NCI-H748 (cell line): ENCODE data around the gene CNGA1.
"Not testable (repeated sequence)": the region's sequence is repeated elsewhere in the genome, so short reads cannot be mapped to it uniquely, and the experiment has no call there.

Experiments used
- DNase-seq: peaks from one replicate; lab custom pipeline; 2025; ENCODE audit not compliant: unreplicated experiment; lab: John Stamatoyannopoulos, UW

CNGA1 gene

DNA sequence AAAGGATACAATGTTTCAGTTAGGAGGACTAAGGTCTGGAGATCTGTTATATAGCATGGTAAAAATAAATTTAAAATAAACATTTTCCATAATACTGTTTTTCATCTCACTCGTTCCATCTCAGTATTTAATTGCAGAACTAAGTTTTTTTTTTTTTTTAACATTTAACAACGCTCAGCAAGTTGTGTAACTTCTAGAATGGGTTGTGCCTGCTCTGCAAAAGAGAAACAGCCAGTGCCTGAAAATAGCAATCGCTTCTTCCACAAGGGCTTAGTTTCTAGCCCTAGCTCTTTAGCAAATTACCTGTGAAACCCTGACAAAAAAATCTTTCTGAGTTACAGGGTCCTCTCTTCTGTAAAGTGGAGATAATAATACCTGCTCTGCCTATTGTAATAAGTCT, 41.9 kb downstream of the CNGA1 start:
- DNase-seq, result no peak

DNA sequence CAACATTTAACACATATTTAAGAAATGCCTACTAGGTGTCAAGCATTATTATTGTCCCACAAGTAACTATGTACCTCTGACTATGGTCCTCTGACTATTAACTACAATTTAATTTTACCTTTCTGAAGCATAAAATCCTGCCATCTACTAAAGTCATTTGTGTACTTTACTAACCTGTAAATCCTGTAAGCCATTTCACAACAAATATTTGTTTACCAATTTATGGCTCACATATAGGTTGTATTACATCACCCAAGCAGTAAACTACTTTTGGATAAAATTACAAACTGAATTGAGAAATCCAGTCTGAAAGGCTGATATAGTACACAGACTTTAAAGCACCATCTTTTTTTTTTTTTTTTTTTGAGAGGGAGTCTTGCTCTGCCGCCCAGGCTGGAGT, 43.8 kb downstream of the CNGA1 start:
- DNase-seq, result no peak

DNA sequence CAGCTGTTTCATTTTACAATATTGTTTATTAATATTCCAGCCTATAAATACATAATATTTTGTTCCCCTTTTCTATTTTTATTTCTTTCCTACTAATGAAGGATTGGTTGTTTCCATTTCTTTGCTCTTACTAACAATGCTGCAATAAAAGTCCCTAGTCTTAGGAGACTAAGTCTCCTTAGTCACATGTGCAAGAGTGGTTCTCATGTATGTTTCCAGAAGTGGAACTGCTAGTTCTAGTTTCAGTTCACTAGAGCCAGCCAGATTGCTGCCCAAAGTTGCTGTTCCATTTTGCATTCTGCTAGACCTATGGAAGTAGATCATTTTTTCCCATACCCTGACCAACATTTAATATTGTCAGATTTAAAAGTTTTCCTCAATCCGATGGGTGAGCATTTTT, 44.3 kb downstream of the CNGA1 start:
- no peak for DNase-seq

- DNase-seq, result no peak
Measured at GRCh38 chr4:47968847-47969246, 47.6 kb downstream of the CNGA1 start.

- DNase-seq, result no peak
Measured at GRCh38 chr4:47954677-47955076, 61.8 kb downstream of the CNGA1 start.

- DNase-seq, result no peak
Measured at GRCh38 chr4:47954245-47954644, 62.2 kb downstream of the CNGA1 start.

DNA sequence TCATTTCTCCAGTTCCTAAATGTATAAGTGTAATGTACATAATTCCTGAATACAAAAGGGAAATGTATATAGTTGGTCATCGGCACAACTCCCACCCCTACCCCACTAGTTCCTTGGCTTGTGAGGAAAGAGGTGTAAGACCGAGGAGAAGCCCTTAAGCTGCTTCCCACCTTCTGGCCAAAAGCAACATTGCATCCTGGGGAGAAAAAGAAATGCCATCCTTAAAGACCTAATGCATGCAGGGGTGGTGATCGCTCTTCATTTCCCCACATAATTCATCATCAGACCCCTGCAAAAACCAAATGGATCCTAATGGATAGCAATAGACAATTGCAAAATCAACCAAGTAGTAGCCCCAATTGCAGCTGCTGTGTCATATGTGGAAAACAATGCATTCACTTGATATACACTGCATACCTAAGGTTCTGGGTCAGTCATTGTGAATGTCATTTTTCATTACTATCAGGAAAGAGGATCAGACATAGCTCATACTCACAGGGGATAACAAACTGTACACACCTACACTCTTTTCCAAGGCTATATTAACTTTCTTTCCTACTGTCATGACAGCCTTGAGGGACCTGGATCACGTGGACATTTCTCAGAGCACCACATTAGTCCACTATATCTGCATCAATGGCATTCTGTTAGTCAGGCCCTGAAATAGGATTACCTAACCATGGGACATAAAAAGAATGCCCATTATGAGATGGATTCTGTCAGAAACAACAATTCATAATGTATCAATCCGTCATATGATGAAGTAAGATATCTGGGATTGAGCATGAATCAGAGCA, 70.4 kb downstream of the CNGA1 start:
- no peak for DNase-seq

DNA sequence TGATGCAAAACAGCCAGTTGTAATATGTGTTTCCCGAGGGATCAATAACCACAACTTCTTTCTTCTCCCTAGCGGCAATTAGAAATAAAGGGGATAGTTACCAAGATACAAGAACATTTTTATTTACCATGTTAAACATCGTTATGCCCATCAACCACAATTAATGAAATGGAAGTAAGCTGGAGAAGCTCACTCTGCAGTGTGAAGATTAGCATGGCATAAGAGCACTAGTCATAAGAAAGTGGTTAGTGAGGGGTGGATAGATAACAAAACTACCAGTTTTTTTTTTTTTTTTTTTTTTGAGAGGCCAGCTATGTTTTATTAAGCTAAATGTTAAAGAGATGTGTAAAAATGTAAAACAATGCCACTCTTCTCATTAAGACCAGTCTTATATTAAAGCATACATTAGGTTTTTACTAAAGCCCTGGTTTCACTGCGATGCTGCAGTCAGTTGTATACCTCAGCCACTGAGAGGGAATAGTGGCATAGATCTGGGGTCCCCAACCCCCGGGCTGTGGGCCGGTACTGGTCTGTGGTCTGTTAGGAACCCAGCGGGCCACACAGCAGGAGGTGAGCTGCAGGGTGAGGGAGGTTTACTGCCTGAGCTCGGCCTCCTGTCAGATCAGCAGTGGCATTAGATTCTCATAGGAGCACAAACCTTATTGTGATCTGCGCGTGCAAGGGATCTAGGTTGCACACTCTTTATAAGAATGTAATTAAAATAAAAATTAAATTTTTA, 74.2 kb downstream of the CNGA1 start:
- peak; percentile 18 for DNase-seq

- no peak for DNase-seq
Measured at GRCh38 chr4:47939456-47939855, 77.0 kb downstream of the CNGA1 start.

DNA sequence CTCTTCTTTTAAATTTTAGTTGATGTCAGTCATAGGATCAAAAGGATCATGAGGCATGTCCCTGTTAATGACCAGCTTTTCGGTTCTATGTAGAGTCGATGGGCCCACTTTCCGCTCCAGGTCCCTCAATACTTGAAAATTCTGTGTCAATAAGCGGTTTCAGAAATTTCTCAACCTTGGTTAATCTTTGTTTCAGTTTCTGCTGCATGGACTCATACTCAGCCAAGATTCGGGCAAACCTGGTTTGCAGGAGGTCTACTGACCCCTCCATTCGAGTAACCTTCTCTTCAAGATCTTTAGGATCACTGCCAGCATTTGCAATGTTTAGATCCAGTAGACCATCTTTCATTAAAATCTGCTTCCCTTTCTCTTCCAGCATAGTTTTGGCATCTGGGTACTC, 80.1 kb downstream of the CNGA1 start:
- no peak for DNase-seq

- DNase-seq, result peak; percentile 15
Measured at GRCh38 chr4:47933840-47934239, 82.6 kb downstream of the CNGA1 start.

DNA sequence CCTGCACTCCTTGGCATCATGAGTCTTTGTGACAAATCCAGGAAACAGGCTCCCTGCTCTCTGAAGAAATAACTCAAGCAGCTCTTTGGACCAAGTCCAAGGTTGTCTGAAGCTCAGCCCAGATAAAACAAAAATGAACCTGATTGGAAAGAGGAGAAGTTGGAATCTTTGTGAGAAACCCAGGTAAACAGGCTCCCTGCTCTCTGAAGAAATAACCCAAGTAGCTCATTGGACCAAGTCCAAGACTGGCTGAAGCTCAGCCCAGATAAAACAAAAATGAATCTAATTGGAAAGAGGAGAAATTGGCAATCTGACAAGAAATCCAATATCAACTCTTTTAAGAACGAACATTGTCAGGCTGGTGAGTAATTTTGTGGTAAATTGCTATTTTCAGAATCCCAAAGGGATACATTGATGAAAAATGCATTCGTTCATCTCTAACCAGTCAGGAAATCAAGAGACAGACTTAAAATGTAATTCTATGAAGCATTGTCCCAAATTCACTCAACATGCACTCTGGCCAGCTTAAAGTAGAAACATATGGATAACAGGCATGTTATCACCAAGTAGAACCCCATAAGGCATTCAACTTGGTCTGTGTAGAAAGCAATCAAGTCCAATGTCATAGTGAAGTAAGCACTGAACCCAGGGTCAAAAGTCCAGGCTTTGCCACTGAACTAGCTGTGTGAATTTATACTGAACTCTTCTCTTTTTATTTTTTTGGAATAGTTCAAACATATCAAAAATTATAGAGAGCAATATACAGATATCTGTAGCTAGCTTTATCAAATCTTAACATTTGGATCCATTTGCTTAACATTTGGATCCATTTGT, 85.3 kb downstream of the CNGA1 start:
- DNase-seq, result no peak

DNA sequence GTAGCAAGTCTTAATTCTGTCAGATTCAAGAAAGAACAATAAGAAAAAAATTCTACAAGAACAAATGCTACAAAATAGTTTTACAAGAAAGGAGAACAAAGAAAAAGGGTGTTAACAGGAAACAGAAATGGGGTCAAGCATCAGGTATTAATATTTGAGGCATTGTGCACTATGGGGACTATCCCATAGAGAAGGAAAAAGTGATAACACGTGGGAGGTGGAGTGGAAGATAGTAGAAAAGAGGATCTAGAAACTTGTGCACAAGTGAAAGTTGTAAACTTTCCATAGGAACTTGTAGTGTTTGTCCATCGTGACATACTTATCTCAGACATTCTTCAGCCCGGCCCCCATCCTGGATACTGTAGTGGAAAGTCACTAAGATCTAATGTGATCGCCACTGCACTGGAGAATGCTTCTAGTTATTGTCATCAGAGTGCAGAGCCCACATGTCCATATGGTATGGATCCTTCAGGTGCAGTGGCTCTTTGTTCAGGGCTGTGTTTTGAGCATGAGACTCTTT, 86.7 kb downstream of the CNGA1 start:
- no peak for DNase-seq

GRCh38 chr4:47926667-47927258, 89.7 kb downstream of the CNGA1 start:
- DNase-seq, result peak; percentile 60

DNA sequence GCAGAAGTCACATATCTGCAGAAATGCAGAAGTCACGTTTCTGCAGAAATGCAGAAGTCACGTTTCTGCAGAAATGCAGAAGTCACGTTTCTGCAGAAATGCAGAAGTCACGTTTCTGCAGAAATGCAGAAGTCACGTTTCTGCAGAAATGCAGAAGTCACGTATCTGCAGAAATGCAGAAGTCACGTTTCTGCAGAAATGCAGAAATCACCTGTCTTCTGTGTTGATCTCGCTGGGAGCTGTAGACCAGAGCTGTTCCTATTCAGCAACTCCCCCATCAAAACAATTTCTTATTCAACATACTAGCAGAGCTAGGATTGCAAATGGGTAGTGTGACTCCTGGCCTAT, 93.2 kb downstream of the CNGA1 start:
- DNase-seq, result not testable (repeated sequence)

DNA sequence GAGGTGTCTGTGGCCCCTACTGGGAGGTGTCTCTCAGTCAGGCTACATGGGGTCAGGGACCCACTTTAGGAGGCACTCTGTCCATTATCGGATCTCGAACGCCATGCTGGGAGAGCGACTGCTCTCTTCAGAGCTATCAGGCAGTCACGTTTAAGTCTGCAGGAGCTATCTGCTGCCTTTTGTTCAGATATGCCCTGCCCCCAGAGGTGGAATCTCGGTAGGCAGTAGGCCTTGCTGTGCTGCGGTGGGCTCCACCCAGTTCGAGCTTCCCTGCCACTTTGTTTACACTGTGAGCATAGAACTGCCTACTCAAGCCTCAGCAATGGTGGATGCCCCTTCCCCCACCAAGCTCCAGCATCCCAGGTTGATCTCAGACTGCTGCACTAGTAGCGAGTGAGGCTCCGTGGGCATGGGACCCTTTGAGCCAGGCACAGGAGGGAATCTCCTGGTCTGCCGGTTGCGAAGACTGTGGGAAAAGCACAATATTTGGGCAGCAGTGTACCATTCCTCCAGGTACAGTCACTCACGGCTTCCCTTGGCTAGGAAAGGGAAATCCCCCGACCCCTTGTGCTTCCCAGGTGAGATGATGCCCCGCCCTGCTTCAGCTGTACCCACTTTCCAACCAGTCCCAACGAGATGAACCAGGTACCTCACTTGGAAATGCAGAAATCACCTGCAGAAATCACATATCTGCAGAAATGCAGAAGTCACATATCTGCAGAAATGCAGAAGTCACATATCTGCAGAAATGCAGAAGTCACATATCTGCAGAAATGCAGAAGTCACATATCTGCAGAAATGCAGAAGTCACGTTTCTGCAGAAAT, 93.8 kb downstream of the CNGA1 start:
- not testable (repeated sequence) for DNase-seq

GRCh38 chr4:47917163-47917562, 99.3 kb downstream of the CNGA1 start:
- DNase-seq, result not testable (repeated sequence)

- no peak for DNase-seq
Measured at GRCh38 chr4:47915378-47915777, 101.1 kb downstream of the CNGA1 start.

- DNase-seq, result no peak
Measured at GRCh38 chr4:47914926-47915237, 101.6 kb downstream of the CNGA1 start.

- DNase-seq, result peak; percentile 96
Measured at GRCh38 chr4:47914220-47914925, 102.1 kb downstream of the CNGA1 start, which contains the start of gene NFXL1. Gene NFXL1 (minus strand): TSS chr4:47914583. CDS start chr4:47914203, 380 bp downstream.
